DND-41 (cell line): ENCODE data around the gene PRKAB1.

Experiments used
- ATAC-seq: fragments of 200-7000 bp; cut with Tn5 transposase; 3 replicates; pipeline ENCODE4 v1.9.1; 2021; ENCODE audit warnings: low read depth; ENCODE audit not compliant: insufficient read depth
- DNase-seq: peaks from one replicate; pipeline ENCODE4 v3.0.0-alpha.2; 2020
- H2AFZ ChIP-seq: 2 replicates; pipeline ENCODE4 v1.6.0; 2012; ENCODE audit warnings: low read depth, low read length
- H3K27ac ChIP-seq: 2 replicates; pipeline ENCODE4 v1.5.1; 2012; ENCODE audit warnings: low read length, inconsistent platforms
- H3K27me3 ChIP-seq: fragments of 200-600 bp; sonication (generic); 2 replicates; pipeline ENCODE4 v1.6.0; 2012; ENCODE audit warnings: low read length, mild to moderate bottlenecking, inconsistent platforms; ENCODE audit not compliant: insufficient read depth, poor library complexity
- H3K36me3 ChIP-seq: 2 replicates; pipeline ENCODE4 v1.5.1; 2012; ENCODE audit warnings: low read length, inconsistent platforms; ENCODE audit not compliant: insufficient read depth
- H3K4me1 ChIP-seq: 2 replicates; pipeline ENCODE4 v1.5.1; 2012; ENCODE audit warnings: mild to moderate bottlenecking, low read length; ENCODE audit not compliant: insufficient read depth
- H3K4me2 ChIP-seq: 2 replicates; pipeline ENCODE4 v1.6.0; 2012; ENCODE audit warnings: mild to moderate bottlenecking, moderate library complexity, low read length, inconsistent platforms; ENCODE audit not compliant: insufficient read depth
- H3K4me3 ChIP-seq, 2 experiments: fragments of 200-600 bp in 1 of 2; shearing (Covaris generic) in 1 of 2; 2 replicates each; pipeline ENCODE4 v1.5.1; 2012 to 2016; ENCODE audit warnings: inconsistent platforms in 2 of 2, low read length in 2 of 2, mild to moderate bottlenecking in 2 of 2, low read depth in 1 of 2, moderate library complexity in 1 of 2
- H3K79me2 ChIP-seq: 2 replicates; pipeline ENCODE4 v1.6.0; 2012; ENCODE audit warnings: low read length, inconsistent platforms; ENCODE audit not compliant: insufficient read depth
- H3K9ac ChIP-seq: 2 replicates; pipeline ENCODE4 v1.6.0; 2012; ENCODE audit warnings: low read depth, mild to moderate bottlenecking, inconsistent platforms, low read length, moderate library complexity
- H3K9me3 ChIP-seq: 2 replicates; pipeline ENCODE4 v1.5.1; 2012; ENCODE audit warnings: low read length, moderate library complexity, mild to moderate bottlenecking, inconsistent platforms; ENCODE audit not compliant: insufficient read depth, severe bottlenecking
- H4K20me1 ChIP-seq: 2 replicates; pipeline ENCODE4 v1.6.0; 2012; ENCODE audit warnings: low read length; ENCODE audit not compliant: insufficient read depth
- CTCF ChIP-seq: IDR thresholded peaks from 2 replicates; pipeline ENCODE4 v1.5.1; 2012; ENCODE audit warnings: borderline replicate concordance, low read length, moderate library complexity, mild to moderate bottlenecking; ENCODE audit not compliant: poor library complexity, severe bottlenecking; ENCODE audit errors: extremely low read depth
- EZH2 ChIP-seq: IDR thresholded peaks from 3 replicates; pipeline ENCODE4 v1.6.1; 2012; ENCODE audit warnings: borderline replicate concordance, low read depth, mild to moderate bottlenecking, moderate library complexity, low read length, inconsistent platforms; ENCODE audit not compliant: severe bottlenecking

Gene PRKAB1

GRCh38 chr12:119686355-119686754 lies 18.4 kb downstream of the PRKAB1 start:
- ATAC-seq (no peak), DNase-seq (no peak)
- H3K4me2 ChIP-seq = no peak overlapping the region
- no peaks in the 10 kb centered on the region for H3K4me1 ChIP-seq
- no peak overlapping the region for H3K4me3 ChIP-seq
- no peak overlapping the region for H2AFZ ChIP-seq
- no peak for TF ChIP-seq CTCF
- TF ChIP-seq EZH2 = no peak
- H3K79me2 ChIP-seq = no peaks in the 10 kb centered on the region
- H3K27ac ChIP-seq = no peak overlapping the region
- H3K27me3 ChIP-seq = no peaks in the 10 kb centered on the region
- H3K9ac ChIP-seq = no peak overlapping the region
- peaks cover 65% of the 10 kb centered on the region for H3K36me3 ChIP-seq
- no peaks in the 10 kb centered on the region; the same call in 1 of the 2 replicates for H4K20me1 ChIP-seq
- no peaks in the 10 kb centered on the region for H3K9me3 ChIP-seq

GRCh38 chr12:119686776-119687175 lies 18.8 kb downstream of the PRKAB1 start:
- H3K9ac ChIP-seq = no peak overlapping the region
- TF ChIP-seq CTCF = no peak
- no peak for TF ChIP-seq EZH2
- no peaks in the 10 kb centered on the region for H3K9me3 ChIP-seq
- no peaks in the 10 kb centered on the region for H3K4me1 ChIP-seq
- H3K4me3 ChIP-seq = no peak overlapping the region
- H3K4me2 ChIP-seq = no peak overlapping the region
- ATAC-seq = no peak
- H3K79me2 ChIP-seq = no peaks in the 10 kb centered on the region
- no peak overlapping the region for H2AFZ ChIP-seq
- no peak overlapping the region for H3K27ac ChIP-seq
- no peaks in the 10 kb centered on the region for H3K27me3 ChIP-seq
- H3K36me3 ChIP-seq = peaks cover 65% of the 10 kb centered on the region
- no peak for DNase-seq
- no peaks in the 10 kb centered on the region; the same call in 1 of the 2 replicates for H4K20me1 ChIP-seq

- Histone ChIP-seq H3K27me3 (no peaks in the 10 kb centered on the region), H3K9ac (no peak overlapping the region), H2AFZ (no peak overlapping the region), H3K27ac (no peak overlapping the region), H3K4me1 (no peaks in the 10 kb centered on the region), H3K36me3 (peaks cover 67% of the 10 kb centered on the region), H3K9me3 (no peaks in the 10 kb centered on the region), H3K79me2 (no peaks in the 10 kb centered on the region), H3K4me2 (no peak overlapping the region), H4K20me1 (no peaks in the 10 kb centered on the region; the same call in 1 of the 2 replicates), H3K4me3 (no peak overlapping the region)
- TF ChIP-seq EZH2 (no peak), CTCF (no peak)
- DNase-seq (no peak), ATAC-seq (no peak)
Observed at GRCh38 chr12:119687406-119687805, 19.5 kb downstream of the PRKAB1 start.

GRCh38 chr12:119687879-119688278 lies 19.9 kb downstream of the PRKAB1 start:
- TF ChIP-seq EZH2 = no peak
- TF ChIP-seq CTCF = no peak
- H3K27ac ChIP-seq = no peak overlapping the region
- peaks cover 72% of the 10 kb centered on the region for H3K36me3 ChIP-seq
- no peak overlapping the region for H3K9ac ChIP-seq
- no peaks in the 10 kb centered on the region; the same call in 1 of the 2 replicates for H4K20me1 ChIP-seq
- no peaks in the 10 kb centered on the region for H3K79me2 ChIP-seq
- H2AFZ ChIP-seq = no peak overlapping the region
- H3K4me3 ChIP-seq = no peak overlapping the region
- H3K9me3 ChIP-seq = no peaks in the 10 kb centered on the region
- DNase-seq (no peak), ATAC-seq (no peak)
- H3K27me3 ChIP-seq = no peaks in the 10 kb centered on the region
- no peaks in the 10 kb centered on the region for H3K4me1 ChIP-seq
- no peak overlapping the region for H3K4me2 ChIP-seq
